ENCODE measurements around the gene TKFC.

GRCh38 chr11:61342207-61342803 is 9.3 kb downstream of the TKFC start:
- TF ChIP-seq CTCF (IDR thresholded peaks at IDR 0.05) (no peak), POLR2A (IDR thresholded peaks at IDR 0.05) (peak in 1 of 2 donors; percentile 64)

Data from adrenal gland (tissue), 5 donors.